Endothelial cell of hepatic sinusoid (primary cell): ENCODE results near the gene OOSP1.
"Not testable (repeated sequence)": the region's sequence is repeated elsewhere in the genome, so short reads cannot be mapped to it uniquely, and the experiment has no call there.

Experiments used
- in situ Hi-C: cut with HindIII; loops from 2 replicates; pipeline ENCODE4 v1.10.0; 2017; ENCODE audit warnings: low sequenced_read_pairs

The OOSP1 gene, protein sequence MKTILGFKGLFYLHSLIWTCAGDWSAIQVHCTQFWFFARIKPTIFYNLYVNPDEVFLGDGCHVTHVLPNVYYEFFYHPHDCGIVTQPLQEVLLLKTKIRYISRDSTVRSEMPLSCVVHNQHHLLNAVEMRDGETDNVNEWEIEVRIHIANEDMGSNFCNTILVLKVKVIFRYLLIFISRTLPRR

GRCh38 chr11:59938132-59938531, at the start of gene OOSP1:
Gene OOSP1, plus strand, starts transcription at chr11:59938432. Its CDS starts 23 bp downstream, at chr11:59938455.
- in situ Hi-C loops = no loop called here

DNA sequence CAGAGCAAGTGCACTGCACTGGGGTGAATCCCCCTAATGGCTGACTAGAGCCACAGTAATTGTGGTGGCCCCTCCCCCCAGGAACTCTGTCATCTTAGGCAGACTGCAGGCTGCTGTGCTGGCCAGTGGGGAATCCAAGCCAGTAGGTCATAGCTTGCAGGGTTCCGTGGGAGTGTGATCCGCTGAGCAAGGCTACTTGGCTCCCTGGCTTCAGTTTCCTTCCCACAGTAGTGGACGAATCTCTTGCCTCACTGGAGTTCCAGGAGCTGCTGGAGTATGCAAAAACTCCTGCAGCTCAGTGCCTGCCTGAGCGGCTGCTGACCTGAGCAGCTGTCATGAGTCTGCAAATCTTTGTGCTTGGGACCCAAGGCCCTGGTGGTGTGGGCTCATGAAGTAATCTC, 46.5 kb upstream of the OOSP1 start:
- in situ Hi-C loops = no loop called here

- in situ Hi-C loops = loop anchor here (5.0 kb wide), 1 partner anchor 67 kb away; no protein-coding TSS in a partner anchor
These were observed 43.6 kb upstream of the OOSP1 start for GRCh38 chr11:59894616-59895015.

- in situ Hi-C loops = loop anchor here (5.0 kb wide), 1 partner anchor 71 kb away; no protein-coding TSS in a partner anchor
These were observed 40.2 kb upstream of the OOSP1 start for GRCh38 chr11:59898046-59898445.

- in situ Hi-C loops = loop anchor here (5.0 kb wide), 1 partner anchor 71 kb away; no protein-coding TSS in a partner anchor
These were observed 39.6 kb upstream of the OOSP1 start for GRCh38 chr11:59898650-59899049.

DNA sequence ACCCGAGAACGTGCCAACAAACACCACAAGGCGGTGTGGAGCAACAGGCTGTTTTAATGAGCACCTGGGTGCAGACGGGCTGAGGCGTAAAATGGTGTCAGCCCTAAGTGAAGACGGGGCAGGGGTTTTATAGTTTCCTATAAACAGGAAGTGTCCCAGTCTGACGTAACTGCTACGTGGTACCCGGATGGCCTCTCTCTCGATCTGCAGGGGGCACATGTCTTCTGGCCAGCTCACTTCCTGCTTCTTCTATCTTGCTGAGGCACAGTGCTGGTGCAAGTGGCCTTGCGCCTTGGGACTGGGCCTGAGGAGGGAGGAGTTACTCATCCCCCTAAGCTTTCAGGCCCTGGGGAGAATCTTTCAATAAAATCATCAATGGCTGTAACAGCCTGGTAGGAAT, 38.7 kb upstream of the OOSP1 start:
- in situ Hi-C loops = loop anchor here (5.0 kb wide), 1 partner anchor 72 kb away; no protein-coding TSS in a partner anchor

- in situ Hi-C loops = no loop called here
These were observed 37.7 kb upstream of the OOSP1 start for GRCh38 chr11:59900366-59901126.

- in situ Hi-C loops = no loop called here
These were observed 36.9 kb upstream of the OOSP1 start for GRCh38 chr11:59901306-59901705.

GRCh38 chr11:59903569-59903968, 34.7 kb upstream of the OOSP1 start:
- in situ Hi-C loops = not testable (repeated sequence)

GRCh38 chr11:59918480-59918879, 19.8 kb upstream of the OOSP1 start:
- in situ Hi-C loops = no loop called here

- in situ Hi-C loops = no loop called here
These were observed 19.1 kb upstream of the OOSP1 start for GRCh38 chr11:59918987-59919589.

GRCh38 chr11:59923813-59924212, 14.4 kb upstream of the OOSP1 start:
- in situ Hi-C loops = no loop called here

DNA sequence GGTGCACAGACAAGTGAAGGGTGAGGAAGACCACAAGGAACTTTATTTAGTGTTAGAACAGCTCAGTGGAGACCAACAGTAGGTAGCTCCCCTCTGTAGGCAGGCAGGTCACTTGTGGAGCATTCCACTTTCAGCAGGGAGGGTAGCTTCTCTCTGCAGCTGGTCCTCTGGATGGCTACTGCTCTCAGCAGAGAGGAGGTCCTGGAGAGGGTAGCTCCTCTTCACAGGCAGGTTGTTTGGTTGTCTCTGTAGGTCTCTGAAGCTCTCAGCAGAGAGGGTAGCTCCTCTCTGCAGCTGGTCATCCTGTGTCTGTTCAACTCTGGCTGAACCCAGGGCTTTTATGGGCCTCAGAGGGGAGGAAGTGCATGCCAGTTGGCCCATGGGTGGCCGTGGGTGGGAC, 6.5 kb upstream of the OOSP1 start:
- in situ Hi-C loops = no loop called here

DNA sequence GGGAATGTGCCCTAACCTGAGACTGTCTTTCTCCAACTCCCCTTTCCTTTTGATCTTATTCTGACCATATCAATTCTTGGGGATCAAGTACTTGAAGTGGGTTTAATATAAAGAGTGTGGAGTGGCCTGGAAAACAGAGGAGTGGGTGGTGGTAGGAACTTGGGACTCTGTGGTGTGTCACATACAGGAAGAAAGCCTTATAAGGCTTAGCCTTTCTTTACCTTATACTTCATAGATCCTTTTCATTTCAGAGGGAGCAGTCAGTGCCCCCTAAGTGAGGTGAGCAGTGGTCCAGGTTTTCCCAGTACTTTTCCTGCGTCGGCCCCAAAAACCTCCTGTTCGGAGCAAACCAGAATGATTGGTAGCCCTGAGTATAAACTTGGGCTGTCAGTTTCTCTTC, 486 bp downstream of the OOSP1 start:
- in situ Hi-C loops = no loop called here

GRCh38 chr11:59939482-59939881, 1.2 kb downstream of the OOSP1 start:
- in situ Hi-C loops = no loop called here

DNA sequence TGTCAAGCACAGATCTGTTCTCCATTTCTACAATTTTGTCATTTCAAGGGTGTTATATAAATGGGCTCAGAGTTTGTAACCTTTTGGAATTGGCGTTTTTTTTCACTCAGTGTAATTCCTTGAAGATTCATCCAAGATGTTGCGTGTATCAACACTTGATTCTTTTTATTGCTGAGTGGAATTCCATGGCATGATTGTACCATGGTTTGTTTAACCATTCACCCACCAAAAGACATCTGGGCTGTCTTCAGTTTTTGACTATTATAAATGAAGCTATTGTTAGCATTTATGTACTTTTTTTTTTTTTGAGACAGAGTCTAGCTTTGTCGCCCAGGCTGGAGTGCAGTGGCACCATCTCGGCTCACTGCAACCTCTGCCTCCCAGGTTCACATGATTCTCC, 2.9 kb downstream of the OOSP1 start:
- in situ Hi-C loops = no loop called here

DNA sequence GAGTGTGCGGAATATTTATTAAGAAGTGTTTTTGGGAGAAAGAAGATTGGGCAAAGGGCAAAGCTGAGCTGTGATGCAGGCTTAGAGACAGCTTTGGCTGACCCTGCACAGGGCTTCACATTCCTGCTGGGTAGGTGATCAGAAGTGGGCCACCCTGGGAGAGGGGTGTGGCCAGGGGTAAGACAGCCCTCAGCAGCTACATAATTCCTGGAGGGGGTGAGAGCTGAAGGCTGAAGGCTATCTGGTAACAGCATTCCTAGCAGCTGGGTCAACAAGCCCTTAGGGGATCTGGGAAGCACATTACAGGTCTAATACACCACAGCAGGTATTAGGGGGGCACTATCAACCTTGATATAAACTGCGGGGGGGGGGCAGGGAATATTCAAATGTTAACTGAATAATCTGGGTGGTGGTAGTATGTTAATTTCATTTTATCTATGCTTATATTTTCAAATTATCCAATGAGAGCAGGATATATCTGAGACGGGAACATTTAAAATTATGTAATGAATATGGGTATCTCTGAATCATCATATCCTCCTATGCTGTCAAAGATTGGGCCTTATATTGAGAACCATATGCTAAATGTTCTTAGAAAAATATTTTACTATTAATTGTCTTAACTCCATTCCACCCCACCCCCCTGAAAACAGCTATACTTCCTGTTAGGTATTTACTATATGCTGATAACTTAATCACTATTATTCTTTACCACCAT, 5.9 kb downstream of the OOSP1 start:
- in situ Hi-C loops = no loop called here

DNA sequence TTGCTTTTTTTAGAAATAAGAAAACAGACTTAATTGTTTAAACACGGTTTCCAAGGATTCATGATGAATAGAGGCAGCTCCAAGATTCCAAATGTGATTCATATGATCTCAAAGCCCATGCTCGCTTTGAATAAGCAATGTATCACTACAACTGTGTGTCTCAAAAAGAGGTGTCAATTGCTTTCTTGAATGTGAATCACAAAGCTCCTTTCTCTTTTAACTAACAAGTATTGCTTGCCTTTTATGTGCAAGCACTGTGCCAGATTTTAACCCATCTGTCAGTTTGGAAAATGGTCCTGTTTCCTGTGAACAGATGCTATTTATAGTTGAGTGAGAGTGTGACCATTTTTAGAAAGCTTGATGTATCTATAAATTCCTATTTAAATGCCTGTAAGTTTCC, 6.5 kb downstream of the OOSP1 start:
- in situ Hi-C loops = no loop called here

DNA sequence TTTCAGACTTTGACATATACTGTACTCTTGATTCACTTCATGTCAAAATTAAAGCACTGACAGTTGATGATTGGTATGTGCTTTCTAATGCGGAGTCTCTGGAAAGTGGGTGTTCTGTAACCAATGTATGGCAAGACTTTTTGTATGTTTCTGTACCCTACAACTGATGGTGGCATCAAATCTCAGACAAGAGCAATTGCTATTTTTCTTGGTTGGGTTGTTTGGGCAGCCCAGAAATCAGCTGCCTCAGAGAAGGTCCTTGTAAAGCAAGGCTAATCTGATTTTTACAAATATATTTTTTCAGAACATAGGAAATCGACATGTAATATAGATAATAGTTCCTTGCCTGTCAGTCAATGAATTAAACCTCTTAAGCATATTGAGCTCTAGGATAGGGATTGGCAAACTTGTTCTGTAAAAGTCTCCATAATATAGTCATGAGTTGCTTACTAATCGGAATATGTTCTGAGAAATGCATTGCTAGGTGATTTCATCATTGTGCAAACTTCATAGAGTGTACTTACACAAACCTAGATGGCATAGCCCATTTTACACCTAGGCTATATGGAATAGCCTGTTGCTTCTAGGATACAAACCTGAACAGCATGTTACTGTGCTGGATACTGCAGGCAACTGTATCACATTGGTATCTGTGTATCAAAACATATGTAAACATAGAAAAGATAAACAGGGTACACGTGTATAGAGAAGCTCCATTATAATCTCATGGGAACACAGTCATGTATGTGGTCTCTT, 15.4 kb downstream of the OOSP1 start:
- in situ Hi-C loops = no loop called here

- in situ Hi-C loops = no loop called here
These were observed 16.1 kb downstream of the OOSP1 start for GRCh38 chr11:59954219-59954847.
